Measurements from ENCODE around the gene QKI. TPM values are rescaled to one million over a fixed set of nuclear protein-coding genes. Genes with fewer than 3 reads are reported as not detected.

Gene QKI
- total RNA-seq, 1 experiment from 2014 or later: 134 TPM

- BruUV-seq (replicated peaks): no TSS peak
- peaks cover 9% of the 10 kb centered on the region for H3K36me3 Mint-ChIP-seq (ENCODE audit: insufficient read depth, unreplicated experiment)
- no peak overlapping the region for H3K27ac Mint-ChIP-seq (ENCODE audit: unreplicated experiment)
- H3K27me3 ChIP-seq (replicated peaks; ENCODE audit: control insufficient read depth, insufficient read depth, low read length): no peaks in the 10 kb centered on the region
- intact Hi-C loops (cut with micrococcal nuclease; ENCODE audit: unreplicated experiment): no loop called here
- no peaks in the 10 kb centered on the region for H3K4me1 Mint-ChIP-seq (ENCODE audit: low read depth, unreplicated experiment)
- H3K9me3 Mint-ChIP-seq (ENCODE audit: unreplicated experiment): no peaks in the 10 kb centered on the region
- ChIA-PET CTCF (no interaction called here), POLR2A (no interaction called here)
- TF ChIP-seq CTCF (IDR thresholded peaks at IDR 0.05; ENCODE audit: insufficient read depth in 1 of 2, low read depth in 1 of 2, low read length in 1 of 2, severe bottlenecking in 1 of 2, unreplicated experiment in 1 of 2): no peak
- DNase-seq: no peak
- no peaks in the 10 kb centered on the region for H3K4me1 ChIP-seq
- H3K36me3 ChIP-seq (ENCODE audit: control insufficient read depth, insufficient read depth, low read length): no peaks in the 10 kb centered on the region
- H3K4me3 Mint-ChIP-seq (ENCODE audit: unreplicated experiment): no peak overlapping the region
- H3K9me3 ChIP-seq: no peaks in the 10 kb centered on the region
- no peak overlapping the region for H3K4me3 ChIP-seq (ENCODE audit: low read depth, low read length)
- no peaks in the 10 kb centered on the region for H3K27me3 Mint-ChIP-seq (ENCODE audit: insufficient read depth, unreplicated experiment)
Measured at GRCh38 chr6:163539101-163539762, 124.7 kb downstream of the QKI start.

GRCh38 chr6:163543321-163543720, 128.8 kb downstream of the QKI start:
- no peak for DNase-seq
- no peaks in the 10 kb centered on the region for H3K36me3 ChIP-seq (ENCODE audit: control insufficient read depth, insufficient read depth, low read length)
- no peaks in the 10 kb centered on the region for H3K9me3 ChIP-seq
- ChIA-PET CTCF (no interaction called here), POLR2A (interaction anchor here (0.6 kb wide), 1 partner anchor 132 kb away, joined by 4 read pairs; no protein-coding TSS in a partner anchor)
- H3K4me3 ChIP-seq (ENCODE audit: low read depth, low read length): no peak overlapping the region
- no TSS peak for BruUV-seq (replicated peaks)
- Mint-ChIP-seq H3K27me3 (ENCODE audit: insufficient read depth, unreplicated experiment) (no peaks in the 10 kb centered on the region), H3K36me3 (ENCODE audit: insufficient read depth, unreplicated experiment) (peaks cover 9% of the 10 kb centered on the region), H3K4me3 (ENCODE audit: unreplicated experiment) (no peak overlapping the region), H3K9me3 (ENCODE audit: unreplicated experiment) (no peaks in the 10 kb centered on the region), H3K4me1 (ENCODE audit: low read depth, unreplicated experiment) (no peaks in the 10 kb centered on the region), H3K27ac (ENCODE audit: unreplicated experiment) (no peak overlapping the region)
- no peaks in the 10 kb centered on the region for H3K27me3 ChIP-seq (replicated peaks; ENCODE audit: control insufficient read depth, insufficient read depth, low read length)
- TF ChIP-seq CTCF (IDR thresholded peaks at IDR 0.05; ENCODE audit: insufficient read depth in 1 of 2, low read depth in 1 of 2, low read length in 1 of 2, severe bottlenecking in 1 of 2, unreplicated experiment in 1 of 2): no peak
- intact Hi-C loops (cut with micrococcal nuclease; ENCODE audit: unreplicated experiment): no loop called here
- H3K4me1 ChIP-seq: no peaks in the 10 kb centered on the region

- no TSS peak for BruUV-seq (replicated peaks)
- no peaks in the 10 kb centered on the region for H3K27me3 Mint-ChIP-seq (ENCODE audit: insufficient read depth, unreplicated experiment)
- no peaks in the 10 kb centered on the region for H3K27me3 ChIP-seq (replicated peaks; ENCODE audit: control insufficient read depth, insufficient read depth, low read length)
- H3K9me3 Mint-ChIP-seq (ENCODE audit: unreplicated experiment): no peaks in the 10 kb centered on the region
- ChIA-PET CTCF (no interaction called here), POLR2A (no interaction called here)
- no peaks in the 10 kb centered on the region for H3K4me1 Mint-ChIP-seq (ENCODE audit: low read depth, unreplicated experiment)
- intact Hi-C loops (cut with micrococcal nuclease; ENCODE audit: unreplicated experiment): no loop called here
- no peaks in the 10 kb centered on the region for H3K4me1 ChIP-seq
- H3K27ac Mint-ChIP-seq (ENCODE audit: unreplicated experiment): no peak overlapping the region
- no peaks in the 10 kb centered on the region for H3K9me3 ChIP-seq
- no peak overlapping the region for H3K4me3 ChIP-seq (ENCODE audit: low read depth, low read length)
- no peak for TF ChIP-seq CTCF (IDR thresholded peaks at IDR 0.05; ENCODE audit: insufficient read depth in 1 of 2, low read depth in 1 of 2, low read length in 1 of 2, severe bottlenecking in 1 of 2, unreplicated experiment in 1 of 2)
- H3K36me3 ChIP-seq (ENCODE audit: control insufficient read depth, insufficient read depth, low read length): no peaks in the 10 kb centered on the region
- peaks cover 9% of the 10 kb centered on the region for H3K36me3 Mint-ChIP-seq (ENCODE audit: insufficient read depth, unreplicated experiment)
- no peak overlapping the region for H3K4me3 Mint-ChIP-seq (ENCODE audit: unreplicated experiment)
- no peak for DNase-seq
Measured at GRCh38 chr6:163545370-163545769, 130.9 kb downstream of the QKI start.

All from Caco-2 (cell line).